Fibroblast of skin of abdomen (primary cell): Measurements from ENCODE around the gene PRPF6.
A peak's percentile ranks its signal among the peaks of the same experiment; 100 is the strongest.

Experiments used
- DNase-seq: peaks from one replicate; pipeline ENCODE4 v3.0.0-alpha.2; 2013

PRPF6 gene

GRCh38 chr20:63945921-63946920 lies 34.7 kb upstream of the PRPF6 start:
- no peak for DNase-seq

GRCh38 chr20:63946986-63947637 lies 33.8 kb upstream of the PRPF6 start:
- no peak for DNase-seq

GRCh38 chr20:63947638-63948456 lies 33.1 kb upstream of the PRPF6 start:
- no peak for DNase-seq

GRCh38 chr20:63950701-63951397 lies 30.1 kb upstream of the PRPF6 start:
- no peak for DNase-seq

GRCh38 chr20:63951398-63952209 lies 29.3 kb upstream of the PRPF6 start:
- no peak for DNase-seq

GRCh38 chr20:63952210-63952535 lies 28.8 kb upstream of the PRPF6 start:
- DNase-seq = no peak

GRCh38 chr20:63952769-63953168 lies 28.2 kb upstream of the PRPF6 start:
- no peak for DNase-seq

- DNase-seq = no peak
Measured at GRCh38 chr20:63953764-63954429, 27.0 kb upstream of the PRPF6 start.

GRCh38 chr20:63955281-63955826 lies 25.6 kb upstream of the PRPF6 start:
- DNase-seq = no peak

GRCh38 chr20:63955827-63956663 lies 24.9 kb upstream of the PRPF6 start, which contains the start of gene UCKL1:
UCKL1 (minus strand) TSS chr20:63956416; CDS start chr20:63956372, 44 bp downstream.
- DNase-seq = peak; percentile 89

GRCh38 chr20:63956664-63957003 lies 24.3 kb upstream of the PRPF6 start:
- DNase-seq = no peak

GRCh38 chr20:63957004-63957689 lies 23.8 kb upstream of the PRPF6 start:
- peak; percentile 54 for DNase-seq

GRCh38 chr20:63957690-63958441 lies 23.1 kb upstream of the PRPF6 start:
- DNase-seq = no peak

- DNase-seq = no peak
Measured at GRCh38 chr20:63958471-63958870, 22.5 kb upstream of the PRPF6 start.

GRCh38 chr20:63958964-63959698 lies 21.8 kb upstream of the PRPF6 start:
- DNase-seq = no peak

GRCh38 chr20:63959699-63960075 lies 21.2 kb upstream of the PRPF6 start:
- no peak for DNase-seq
